Measurements from ENCODE around the gene SLC24A4.

SLC24A4 gene

GRCh38 chr14:92501891-92502351 is 179.0 kb downstream of the SLC24A4 start:
- DNase-seq (ENCODE audit: low spot score) = no peak

GRCh38 chr14:92502541-92503286 is 179.7 kb downstream of the SLC24A4 start:
- DNase-seq (ENCODE audit: low spot score) = no peak

DNA sequence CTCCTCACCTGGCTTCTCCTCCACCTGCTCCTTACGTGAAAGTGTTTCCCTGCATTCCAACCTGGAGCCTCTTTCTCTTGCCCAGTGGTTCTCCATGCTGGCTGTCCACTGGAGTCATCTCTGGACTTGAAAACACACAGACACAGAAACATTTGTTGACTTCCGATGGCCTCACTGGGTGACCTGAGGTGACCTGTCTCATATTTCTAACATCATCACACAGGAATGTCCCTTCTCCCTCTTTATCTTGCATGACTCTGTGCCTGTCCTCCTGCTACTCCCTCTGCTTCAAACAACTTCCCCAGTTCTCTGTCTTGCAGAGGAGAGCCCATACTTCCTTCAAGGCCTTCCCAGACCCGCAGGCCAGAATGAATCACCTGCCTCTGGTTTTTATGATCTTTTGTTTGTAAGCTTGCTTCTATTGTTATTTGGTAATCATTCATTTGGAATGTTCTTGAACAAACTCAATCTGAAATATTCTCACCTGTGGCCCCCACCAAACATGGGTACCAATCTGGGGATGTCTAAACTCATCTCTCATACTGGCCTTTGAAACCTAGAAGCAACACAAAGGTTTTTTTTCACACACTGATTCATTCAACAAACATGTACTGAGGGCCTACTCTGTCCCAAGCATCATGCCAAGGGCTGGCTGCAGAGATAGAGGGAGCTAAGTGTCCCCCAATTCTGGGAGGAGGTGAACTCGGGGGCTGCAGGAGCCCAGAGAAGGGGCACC is 181.0 kb downstream of the SLC24A4 start:
- no peak for DNase-seq (ENCODE audit: low spot score)

GRCh38 chr14:92505826-92506225 is 182.9 kb downstream of the SLC24A4 start:
- no peak for DNase-seq (ENCODE audit: low spot score)

DNA sequence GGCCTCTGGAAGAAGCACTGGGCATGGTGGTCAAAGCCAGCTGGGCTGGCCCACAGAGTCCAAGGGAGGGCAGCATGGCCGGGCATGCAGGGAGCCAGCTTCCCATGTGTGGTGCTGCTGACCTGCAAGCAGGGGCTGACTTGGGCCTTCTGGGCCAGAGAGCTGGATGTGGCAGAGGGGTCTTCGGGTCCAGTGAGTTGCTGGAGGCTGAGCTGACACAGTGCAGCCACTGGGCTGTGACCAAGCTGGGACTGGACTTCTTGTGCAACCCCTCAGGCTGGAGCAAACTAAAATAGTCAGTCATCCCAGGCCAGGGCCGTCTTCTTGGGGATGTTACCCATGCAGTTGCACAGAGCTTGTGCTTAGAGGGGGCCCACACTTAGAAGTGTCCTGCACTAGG is 183.3 kb downstream of the SLC24A4 start:
- no peak for DNase-seq (ENCODE audit: low spot score)

GRCh38 chr14:92507174-92507768 is 184.3 kb downstream of the SLC24A4 start:
- DNase-seq (ENCODE audit: low spot score) = peak; percentile 42

DNA sequence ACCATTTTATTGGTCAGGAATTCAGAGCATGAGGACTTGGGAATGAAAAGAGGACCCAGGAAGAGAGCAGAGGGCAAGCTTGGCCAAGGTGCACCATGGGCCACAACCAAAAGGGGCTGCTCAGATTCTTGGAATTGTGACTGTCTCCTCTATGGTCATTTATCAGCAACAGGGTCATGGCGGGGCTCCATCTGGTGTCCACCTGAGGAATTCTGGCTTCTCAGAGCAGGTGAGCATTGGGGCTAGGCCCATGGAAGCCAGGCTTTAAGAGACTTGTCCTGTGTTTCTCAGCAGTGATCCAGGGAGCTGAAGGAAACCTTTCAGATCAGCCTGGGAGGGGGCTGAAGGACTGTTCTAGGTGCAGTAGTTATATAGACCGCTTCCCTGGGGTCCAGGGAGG is 188.0 kb downstream of the SLC24A4 start:
- no peak for DNase-seq (ENCODE audit: low spot score)

DNA sequence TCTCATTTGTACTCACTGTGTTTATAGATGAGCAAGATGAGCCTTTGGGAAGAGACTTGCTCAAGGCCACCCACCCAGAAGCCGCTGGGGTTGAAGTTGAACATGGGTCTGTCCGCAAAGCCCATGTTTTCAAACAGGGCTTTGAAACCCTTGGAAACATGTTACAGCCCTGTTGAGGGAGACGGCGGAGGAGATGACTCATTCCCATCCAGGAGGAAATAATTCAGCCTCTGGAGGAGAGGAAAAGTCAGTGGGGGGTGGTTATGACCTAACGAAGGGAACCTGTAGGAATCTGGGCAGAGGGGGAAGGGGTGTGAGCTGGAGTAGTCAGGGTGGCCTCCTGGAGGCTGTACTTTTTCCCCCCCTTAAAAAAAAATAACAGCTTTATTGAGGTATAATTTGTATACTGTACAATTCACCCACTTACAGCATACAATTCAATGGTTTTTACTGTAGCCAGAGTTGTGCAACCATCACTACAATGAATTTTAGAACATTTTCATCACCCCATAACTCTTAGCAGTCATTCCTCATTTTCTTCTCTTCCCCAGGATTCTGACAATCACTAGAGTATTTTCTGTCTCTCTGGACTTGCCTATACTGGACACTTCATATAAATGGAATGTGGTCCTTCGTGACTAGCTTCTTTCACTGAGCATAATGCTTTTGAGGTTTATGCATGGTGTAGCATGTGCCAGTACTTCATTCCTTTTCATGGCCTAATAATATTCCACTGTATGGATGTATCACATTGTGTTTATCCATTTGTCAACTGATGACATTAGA is 188.7 kb downstream of the SLC24A4 start:
- no peak for DNase-seq (ENCODE audit: low spot score)

DNA sequence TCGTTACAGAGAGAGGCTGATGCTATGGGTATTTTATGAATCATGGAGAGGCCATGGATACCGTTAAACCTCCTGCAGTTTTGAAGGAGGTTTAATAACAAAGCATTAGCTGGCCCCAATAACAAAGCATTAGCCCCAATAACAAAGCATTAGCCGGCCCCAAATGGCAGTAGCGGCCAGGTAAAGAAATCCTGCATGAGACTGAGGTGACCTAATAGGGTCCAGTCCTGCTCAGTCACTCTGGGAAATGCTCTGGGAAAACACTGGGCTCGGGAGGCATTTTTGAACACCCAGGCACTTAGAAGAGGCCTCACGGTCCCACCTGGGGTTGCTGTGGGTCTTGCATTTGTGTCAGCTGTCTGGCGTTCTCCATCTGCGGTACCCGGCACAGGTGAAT is 189.8 kb downstream of the SLC24A4 start:
- no peak for DNase-seq (ENCODE audit: low spot score)

- no peak for DNase-seq (ENCODE audit: low spot score)
Observed at GRCh38 chr14:92513204-92513965, 190.4 kb downstream of the SLC24A4 start, which contains the start of gene RIN3. Gene RIN3, plus strand, starts transcription at chr14:92513781. Its CDS starts 152 bp downstream, at chr14:92513933.

GRCh38 chr14:92513966-92514843 is 191.2 kb downstream of the SLC24A4 start:
- no peak for DNase-seq (ENCODE audit: low spot score)

DNA sequence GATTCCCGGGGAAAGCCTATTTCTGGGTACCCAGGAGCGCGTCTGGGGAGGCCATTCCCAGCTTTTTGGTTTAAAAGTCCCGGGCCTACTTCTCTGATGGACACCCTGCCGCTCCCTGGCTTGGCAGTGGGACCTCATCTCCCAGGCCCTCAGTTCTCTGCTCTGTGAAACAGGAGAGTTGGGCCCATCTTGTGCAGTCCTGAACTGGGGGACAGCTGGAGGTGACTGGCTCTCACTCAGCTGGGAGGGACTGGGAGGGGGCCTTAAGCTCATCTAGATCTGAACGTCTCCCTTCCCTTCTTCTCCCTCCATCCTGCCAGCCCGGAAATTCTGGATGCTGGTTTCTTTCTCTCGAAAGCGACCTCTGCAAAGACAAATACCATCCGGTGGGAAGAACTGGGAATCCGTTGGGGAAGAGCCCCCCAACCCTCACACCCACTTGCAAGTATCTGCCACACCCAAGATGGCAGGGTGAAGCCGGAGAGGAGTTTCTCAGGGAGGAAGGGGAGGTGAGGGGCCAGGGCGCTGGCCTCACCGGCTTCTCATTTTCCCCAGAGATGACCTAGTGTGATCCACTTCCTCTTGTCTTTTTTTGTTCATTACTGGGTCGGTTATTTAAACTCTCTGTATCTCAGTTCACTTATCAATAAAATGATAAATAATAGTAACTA is 192.0 kb downstream of the SLC24A4 start:
- DNase-seq (ENCODE audit: low spot score) = no peak

GRCh38 chr14:92515546-92516343 is 192.8 kb downstream of the SLC24A4 start:
- DNase-seq (ENCODE audit: low spot score) = no peak

- no peak for DNase-seq (ENCODE audit: low spot score)
Observed at GRCh38 chr14:92516344-92516965, 193.5 kb downstream of the SLC24A4 start.

- DNase-seq (ENCODE audit: low spot score) = no peak
Observed at GRCh38 chr14:92516966-92517506, 194.1 kb downstream of the SLC24A4 start.

DNA sequence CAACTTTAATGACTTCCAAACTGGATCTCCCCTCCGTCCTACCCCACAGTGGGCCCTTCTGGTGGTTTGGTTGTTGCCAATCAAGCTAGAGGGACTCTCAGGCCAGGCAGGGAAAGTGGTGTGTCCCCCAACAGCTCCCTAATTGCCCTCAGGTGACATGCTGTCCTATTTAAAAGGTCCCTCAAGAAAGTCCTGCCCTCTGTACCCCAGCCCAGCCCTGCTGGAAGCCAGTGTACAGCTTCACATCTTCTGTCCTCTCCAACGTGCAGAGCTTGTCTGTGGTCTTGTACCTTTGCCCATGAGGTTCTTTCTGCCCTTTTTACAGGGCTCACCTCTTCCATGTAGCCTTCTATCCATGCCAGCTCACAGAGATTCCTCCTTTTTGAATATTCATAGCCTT is 194.8 kb downstream of the SLC24A4 start:
- DNase-seq (ENCODE audit: low spot score) = no peak

GRCh38 chr14:92519246-92520101 is 196.5 kb downstream of the SLC24A4 start:
- no peak for DNase-seq (ENCODE audit: low spot score)
